OCI-LY7 (cell line): ENCODE measurements around the gene OMA1. TPM values are rescaled to one million over a fixed set of nuclear protein-coding genes. Genes with fewer than 3 reads are reported as not detected.

Experiments used
- BruUV-seq: library from RNA; stranded (reverse); fragments of 400-500 nt; replicated peaks from 2 replicates; lab custom pipeline; 2021; lab: Mats Ljungman, UMichigan
- CTCF ChIA-PET: fragments of 300-600 bp; sonication (Branson Sonifier 250); formaldehyde crosslinking; loops from one replicate; lab custom pipeline; 2022; ENCODE audit warnings: antibody characterized with exemption; ENCODE audit not compliant: unreplicated experiment; lab: Charles Lee
- POLR2A ChIA-PET: fragments of 300-600 bp; sonication (Branson Sonifier 250); formaldehyde crosslinking; loops from one replicate; lab custom pipeline; 2022; ENCODE audit warnings: antibody characterized with exemption; lab: Charles Lee
- DNase-seq: peaks from one replicate; pipeline ENCODE4 v3.0.0-alpha.2; 2015; ENCODE audit warnings: low spot score
- H2AFZ ChIP-seq: fragments of 200-600 bp; sonication (generic), shearing (Covaris generic); 2 replicates; pipeline ENCODE4 v1.6.1; 2014; ENCODE audit warnings: mild to moderate bottlenecking, antibody characterized with exemption, low read length, moderate library complexity
- H3K27ac ChIP-seq: fragments of 200-600 bp; sonication (generic); 2 replicates; pipeline ENCODE4 v1.5.1; 2014; ENCODE audit warnings: mixed run types, low read depth, mild to moderate bottlenecking, moderate library complexity, low read length, inconsistent platforms; ENCODE audit not compliant: poor library complexity, severe bottlenecking
- H3K36me3 ChIP-seq: fragments of 200-600 bp; sonication (generic); 2 replicates; pipeline ENCODE4 v1.6.1; 2014; ENCODE audit warnings: mild to moderate bottlenecking, antibody characterized with exemption, low read length, moderate library complexity, mixed read lengths; ENCODE audit not compliant: insufficient read depth
- H3K4me1 ChIP-seq: fragments of 200-600 bp; sonication (generic); 2 replicates; pipeline ENCODE4 v1.5.1; 2014; ENCODE audit warnings: mild to moderate bottlenecking, low read length; ENCODE audit not compliant: insufficient read depth, poor library complexity, severe bottlenecking
- H3K4me2 ChIP-seq: fragments of 200-600 bp; sonication (generic); 2 replicates; pipeline ENCODE4 v1.6.1; 2014; ENCODE audit warnings: mild to moderate bottlenecking, low read length
- H3K4me3 ChIP-seq: fragments of 200-600 bp; sonication (generic); 2 replicates; pipeline ENCODE4 v1.5.1; 2014; ENCODE audit warnings: mild to moderate bottlenecking, low read depth, low read length; ENCODE audit not compliant: poor library complexity, severe bottlenecking
- H3K79me2 ChIP-seq: fragments of 200-600 bp; sonication (generic); 2 replicates; pipeline ENCODE4 v1.6.1; 2016; ENCODE audit warnings: low read depth, mild to moderate bottlenecking, low read length, moderate library complexity, mixed read lengths; ENCODE audit not compliant: insufficient read depth
- H3K9me2 ChIP-seq: fragments of 200-600 bp; sonication (generic); 2 replicates; pipeline ENCODE4 v1.6.1; 2016; ENCODE audit warnings: mild to moderate bottlenecking, low read length, mixed read lengths; ENCODE audit not compliant: insufficient read depth
- H3K9me3 ChIP-seq: fragments of 200-600 bp; sonication (generic); 2 replicates; pipeline ENCODE4 v1.6.1; 2014; ENCODE audit warnings: mild to moderate bottlenecking, mixed run types, low read length, mixed read lengths
- H4K20me1 ChIP-seq: fragments of 200-600 bp; sonication (generic); 2 replicates; pipeline ENCODE4 v1.6.1; 2014; ENCODE audit warnings: mild to moderate bottlenecking, antibody characterized with exemption, low read length, moderate library complexity, mixed read lengths; ENCODE audit not compliant: insufficient read depth
- CTCF ChIP-seq: fragments of 200-600 bp; sonication (generic); conservative IDR thresholded peaks from 2 replicates; pipeline ENCODE4 v1.5.1; 2014; ENCODE audit warnings: mild to moderate bottlenecking, antibody characterized with exemption, low read length, moderate library complexity, mixed read lengths
- EZH2phosphoT487 ChIP-seq: fragments of 200-600 bp; sonication (generic); IDR thresholded peaks from 2 replicates; pipeline ENCODE4 v1.6.1; 2018; ENCODE audit warnings: low read depth, borderline replicate concordance, mild to moderate bottlenecking, mixed run types, antibody characterized with exemption, low read length, moderate library complexity, mixed read lengths
- intact Hi-C: fragments of 100-400 bp; cut with micrococcal nuclease; formaldehyde crosslinking; loops from one replicate; pipeline ENCODE4 v1.10.0; 2022; ENCODE audit not compliant: unreplicated experiment
- total RNA-seq, 2 experiments: library from RNA; depleted of rRNA in 1 of 2; stranded (reverse); fragments of >200 nt in 1 of 2; shearing (Covaris generic) in 1 of 2; gene quantifications; 2 replicates each; pipeline ENCODE4 v1.2.3, GENCODE V29; 2014 to 2022

The OMA1 gene
- total RNA-seq, 2 experiments from 2014 or later = 35.9 to 38.5 TPM

GRCh38 chr1:58460469-58460868, 86.1 kb downstream of the OMA1 start:
- CTCF ChIA-PET = no interaction called here
- TF ChIP-seq EZH2phosphoT487 (no peak), CTCF (no peak)

GRCh38 chr1:58459911-58460310, 86.6 kb downstream of the OMA1 start:
- POLR2A ChIA-PET = no interaction called here
- Histone ChIP-seq H3K9me2 (no peaks in the 10 kb centered on the region), H3K79me2 (no peaks in the 10 kb centered on the region), H2AFZ (no peak overlapping the region), H3K4me3 (no peak overlapping the region), H3K9me3 (no peaks in the 10 kb centered on the region), H3K27ac (no peak overlapping the region), H3K4me1 (no peaks in the 10 kb centered on the region), H3K36me3 (no peaks in the 10 kb centered on the region), H4K20me1 (no peaks in the 10 kb centered on the region), H3K4me2 (no peak overlapping the region)
- CTCF ChIA-PET = no interaction called here
- no TSS peak for BruUV-seq
- intact Hi-C loops = no loop called here
- TF ChIP-seq CTCF = no peak
- TF ChIP-seq EZH2phosphoT487 = no peak
- DNase-seq = no peak

More at GRCh38 chr1:58460469-58460868, 86.1 kb downstream of the OMA1 start:
- no peaks in the 10 kb centered on the region for H3K9me2 ChIP-seq
- intact Hi-C loops = no loop called here
- no peaks in the 10 kb centered on the region for H3K36me3 ChIP-seq
- POLR2A ChIA-PET = interaction anchor here (0.7 kb wide), 1 partner anchor 227 kb away, joined by 3 read pairs; no protein-coding TSS in a partner anchor
- H2AFZ ChIP-seq = no peak overlapping the region
- H3K27ac ChIP-seq = no peak overlapping the region
- no peak overlapping the region for H3K4me2 ChIP-seq
- no peaks in the 10 kb centered on the region for H3K9me3 ChIP-seq
- DNase-seq = no peak
- H4K20me1 ChIP-seq = no peaks in the 10 kb centered on the region
- BruUV-seq = no TSS peak
- no peaks in the 10 kb centered on the region for H3K4me1 ChIP-seq
- H3K4me3 ChIP-seq = no peak overlapping the region
- H3K79me2 ChIP-seq = no peaks in the 10 kb centered on the region

GRCh38 chr1:58457023-58457635, 89.4 kb downstream of the OMA1 start:
- H3K4me3 ChIP-seq = no peak overlapping the region
- H3K4me2 ChIP-seq = no peak overlapping the region
- no peaks in the 10 kb centered on the region for H4K20me1 ChIP-seq
- H3K9me3 ChIP-seq = no peaks in the 10 kb centered on the region
- no peak overlapping the region for H2AFZ ChIP-seq
- no peaks in the 10 kb centered on the region for H3K36me3 ChIP-seq
- no TSS peak for BruUV-seq
- ChIA-PET POLR2A (no interaction called here), CTCF (no interaction called here)
- no peaks in the 10 kb centered on the region for H3K79me2 ChIP-seq
- no peak for TF ChIP-seq CTCF
- TF ChIP-seq EZH2phosphoT487 = no peak
- no peaks in the 10 kb centered on the region for H3K9me2 ChIP-seq
- no peak for DNase-seq
- intact Hi-C loops = no loop called here
- H3K27ac ChIP-seq = no peak overlapping the region
- no peaks in the 10 kb centered on the region for H3K4me1 ChIP-seq
